ENCODE results near the gene MCTP1.

Gene MCTP1

DNA sequence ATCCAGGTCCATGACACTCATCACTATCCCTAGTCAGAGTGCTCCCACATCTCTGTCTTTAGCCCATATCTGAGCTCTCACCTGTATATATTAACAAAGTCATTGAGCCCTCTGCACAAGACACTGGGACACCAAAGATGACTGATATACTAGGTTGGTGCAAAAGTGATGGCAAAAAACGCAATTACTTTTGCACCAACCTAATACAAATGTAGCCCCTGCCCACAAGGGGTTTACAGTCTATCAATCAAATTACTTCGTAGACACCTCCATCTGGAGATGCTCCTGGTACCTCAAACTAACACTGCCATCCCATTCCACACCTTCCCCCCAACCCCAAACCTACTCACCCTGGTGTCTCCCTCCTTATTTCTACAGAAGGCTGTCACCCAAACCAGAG lies 194.1 kb downstream of the MCTP1 start:
- in situ Hi-C loops (cut with MboI; ENCODE audit: low pct_unique_long_range_greater_than_20kb, low sequenced_read_pairs, unreplicated experiment): no loop called here
- TF ChIP-seq, protein P1, sequence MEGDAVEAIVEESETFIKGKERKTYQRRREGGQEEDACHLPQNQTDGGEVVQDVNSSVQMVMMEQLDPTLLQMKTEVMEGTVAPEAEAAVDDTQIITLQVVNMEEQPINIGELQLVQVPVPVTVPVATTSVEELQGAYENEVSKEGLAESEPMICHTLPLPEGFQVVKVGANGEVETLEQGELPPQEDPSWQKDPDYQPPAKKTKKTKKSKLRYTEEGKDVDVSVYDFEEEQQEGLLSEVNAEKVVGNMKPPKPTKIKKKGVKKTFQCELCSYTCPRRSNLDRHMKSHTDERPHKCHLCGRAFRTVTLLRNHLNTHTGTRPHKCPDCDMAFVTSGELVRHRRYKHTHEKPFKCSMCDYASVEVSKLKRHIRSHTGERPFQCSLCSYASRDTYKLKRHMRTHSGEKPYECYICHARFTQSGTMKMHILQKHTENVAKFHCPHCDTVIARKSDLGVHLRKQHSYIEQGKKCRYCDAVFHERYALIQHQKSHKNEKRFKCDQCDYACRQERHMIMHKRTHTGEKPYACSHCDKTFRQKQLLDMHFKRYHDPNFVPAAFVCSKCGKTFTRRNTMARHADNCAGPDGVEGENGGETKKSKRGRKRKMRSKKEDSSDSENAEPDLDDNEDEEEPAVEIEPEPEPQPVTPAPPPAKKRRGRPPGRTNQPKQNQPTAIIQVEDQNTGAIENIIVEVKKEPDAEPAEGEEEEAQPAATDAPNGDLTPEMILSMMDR (IDR thresholded peaks at IDR 0.05; ENCODE audit: extremely low read depth, insufficient read depth, missing control alignments): no peak
- DNase-seq (ENCODE audit: low spot score): no peak

DNA sequence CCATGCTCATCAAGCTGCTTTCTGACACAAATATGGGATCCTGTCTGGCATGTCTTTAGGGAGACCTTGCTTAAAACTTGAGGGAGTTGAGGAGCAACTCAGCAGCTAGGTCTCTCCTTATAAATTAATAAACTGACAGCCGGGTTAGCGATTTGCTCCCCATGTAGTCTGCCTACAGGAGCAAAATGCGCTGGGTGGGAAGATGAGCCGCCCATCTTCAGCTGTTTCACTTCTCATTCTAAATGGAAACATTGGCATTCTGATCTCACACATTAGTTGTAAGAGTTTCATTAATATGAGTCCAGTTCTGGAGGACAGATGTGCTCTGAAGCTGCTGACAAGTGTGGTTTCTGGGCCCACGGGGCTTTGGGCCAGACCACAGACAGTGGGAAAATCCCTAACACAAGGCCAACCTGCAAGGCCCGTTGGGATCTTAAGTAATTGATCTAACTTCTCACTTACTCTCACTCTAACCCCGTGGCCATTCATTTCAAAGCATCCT lies 197.0 kb downstream of the MCTP1 start:
- in situ Hi-C loops (cut with MboI; ENCODE audit: low pct_unique_long_range_greater_than_20kb, low sequenced_read_pairs, unreplicated experiment): no loop called here
- peak; percentile 12 for DNase-seq (ENCODE audit: low spot score)
- TF ChIP-seq, protein P1 (IDR thresholded peaks at IDR 0.05; ENCODE audit: extremely low read depth, insufficient read depth, missing control alignments): no peak

DNA sequence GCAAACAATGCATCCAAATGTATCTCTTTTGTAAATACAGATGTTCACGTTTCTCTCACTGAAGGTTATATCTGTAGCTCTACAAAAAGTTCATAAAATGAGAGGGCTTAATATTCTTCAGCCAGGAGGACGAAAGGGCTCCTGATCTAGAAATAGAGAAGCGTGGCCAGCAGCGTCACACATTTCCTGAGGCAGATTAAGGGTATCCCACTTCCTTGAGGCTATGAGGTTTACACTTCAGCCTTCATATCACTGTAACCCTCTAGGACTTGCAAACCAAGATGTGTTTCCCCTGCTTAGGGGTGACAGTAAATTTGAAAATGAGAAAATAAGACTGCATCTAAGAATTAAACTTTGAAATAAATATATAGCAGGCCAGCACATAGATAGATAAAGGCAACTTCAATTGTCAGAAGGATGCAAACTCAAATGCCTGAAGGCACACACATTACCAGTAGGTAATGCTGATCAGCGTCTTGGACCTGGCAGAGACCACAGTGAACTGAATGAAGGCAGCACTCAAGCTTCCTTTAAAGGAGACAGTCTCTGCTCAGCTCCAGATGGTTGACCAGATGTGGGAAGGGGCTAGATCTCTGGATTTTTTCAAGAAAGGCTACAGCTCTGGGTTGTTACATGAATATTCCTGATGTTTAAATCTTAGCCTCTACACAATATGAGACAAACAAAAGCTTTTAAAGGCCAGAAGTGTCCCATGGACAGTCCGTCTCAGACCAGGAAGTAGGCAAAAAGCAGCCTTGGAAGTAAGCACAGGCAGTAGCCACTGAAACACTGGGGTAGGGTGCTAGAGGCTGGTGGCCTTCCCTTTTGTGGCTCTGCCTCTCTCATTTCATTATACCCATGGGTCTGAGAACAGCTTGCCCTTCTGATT lies 197.7 kb downstream of the MCTP1 start:
- in situ Hi-C loops (cut with MboI; ENCODE audit: low pct_unique_long_range_greater_than_20kb, low sequenced_read_pairs, unreplicated experiment): no loop called here
- DNase-seq (ENCODE audit: low spot score): no peak
- TF ChIP-seq, protein P1 (IDR thresholded peaks at IDR 0.05; ENCODE audit: extremely low read depth, insufficient read depth, missing control alignments): no peak

DNA sequence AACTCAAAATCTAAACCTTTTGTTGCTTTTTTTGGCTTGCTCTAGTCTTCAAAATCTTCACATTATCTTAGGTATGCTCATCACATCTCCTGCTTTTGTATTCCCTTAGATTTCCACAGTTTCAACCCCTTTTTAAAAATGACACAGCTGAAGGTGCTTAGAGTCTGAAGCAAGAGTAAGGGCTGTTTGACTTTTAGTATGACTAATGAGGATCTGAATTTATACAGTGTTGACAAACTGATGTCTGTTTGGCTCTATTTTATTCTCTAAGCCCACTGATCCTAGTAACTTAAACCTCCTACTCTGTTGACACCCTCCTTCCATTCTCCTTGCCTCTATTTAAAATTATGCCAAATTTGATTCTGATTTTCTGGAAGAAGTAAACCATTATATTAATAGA lies 200.1 kb downstream of the MCTP1 start:
- in situ Hi-C loops (cut with MboI; ENCODE audit: low pct_unique_long_range_greater_than_20kb, low sequenced_read_pairs, unreplicated experiment): no loop called here
- TF ChIP-seq, protein P1 (IDR thresholded peaks at IDR 0.05; ENCODE audit: extremely low read depth, insufficient read depth, missing control alignments): no peak
- DNase-seq (ENCODE audit: low spot score): no peak

DNA sequence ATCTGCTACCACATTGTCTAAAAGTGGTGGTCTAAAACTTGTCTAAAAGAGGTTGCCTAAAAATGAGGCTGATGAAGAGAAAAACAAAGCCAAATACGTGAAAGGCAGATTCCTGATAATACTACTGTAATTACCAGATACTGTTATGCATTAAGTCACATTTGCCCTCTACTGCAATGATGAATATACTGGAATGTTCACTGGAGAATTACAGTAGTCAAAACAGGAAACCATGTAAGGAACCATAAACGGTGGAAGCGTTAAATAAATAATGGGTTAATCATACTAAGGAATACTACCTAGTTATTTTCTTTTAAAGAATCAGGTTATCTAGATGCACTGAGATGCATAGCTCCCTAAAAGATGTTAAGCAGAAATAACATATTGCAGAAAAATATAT lies 201.3 kb downstream of the MCTP1 start:
- in situ Hi-C loops (cut with MboI; ENCODE audit: low pct_unique_long_range_greater_than_20kb, low sequenced_read_pairs, unreplicated experiment): no loop called here
- no peak for DNase-seq (ENCODE audit: low spot score)
- TF ChIP-seq, protein P1 (IDR thresholded peaks at IDR 0.05; ENCODE audit: extremely low read depth, insufficient read depth, missing control alignments): no peak

DNA sequence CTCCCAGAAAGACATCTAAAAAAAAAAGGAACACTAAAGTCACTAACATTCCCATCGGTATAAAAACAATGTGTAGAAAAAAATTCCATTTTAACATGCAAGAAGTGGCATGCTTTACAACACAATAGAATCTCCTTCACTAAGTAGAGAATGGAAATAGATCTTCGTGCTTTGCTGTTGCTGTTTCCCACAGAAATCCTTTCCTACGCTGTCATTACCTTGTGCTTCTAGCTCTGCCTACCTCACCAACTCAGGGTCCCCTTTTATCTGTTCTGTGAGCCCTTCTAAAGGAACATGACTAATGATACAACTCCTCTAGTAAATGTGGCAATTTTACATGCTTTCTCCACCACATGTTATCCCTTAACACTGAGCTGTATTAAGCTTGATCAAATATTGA lies 202.9 kb downstream of the MCTP1 start:
- TF ChIP-seq, protein P1 (IDR thresholded peaks at IDR 0.05; ENCODE audit: extremely low read depth, insufficient read depth, missing control alignments): no peak
- in situ Hi-C loops (cut with MboI; ENCODE audit: low pct_unique_long_range_greater_than_20kb, low sequenced_read_pairs, unreplicated experiment): no loop called here
- DNase-seq (ENCODE audit: low spot score): no peak
